Left lung (tissue), 10 donors: ENCODE results near the gene TMEM181. TPM values are rescaled to one million over a fixed set of nuclear protein-coding genes. Genes with fewer than 3 reads are reported as not detected.

Experiments used
- ATAC-seq: fragments of 200-7000 bp; cut with Tn5 transposase; one replicate; pipeline ENCODE4 v1.9.1; 2020; ENCODE audit warnings: moderate library complexity
- DNase-seq, 4 donors: peaks; one replicate each; pipeline ENCODE4 v3.0.0-alpha.2; 2013 to 2020
- H3K27ac ChIP-seq, 2 donors: fragments of 200-600 bp; sonication (generic) in 1 of 2; one replicate each; pipeline versions ENCODE4 v1.5.0 to v1.8.0; 2020 to 2021
- H3K27me3 ChIP-seq, 2 donors: fragments of 200-600 bp; sonication (generic) in 1 of 2; one replicate each; pipeline versions ENCODE4 v1.5.0 to v1.8.0; 2020 to 2021
- H3K36me3 ChIP-seq, 2 donors: fragments of 200-600 bp; sonication (generic) in 1 of 2; one replicate each; pipeline versions ENCODE4 v1.5.0 to v1.8.0; 2020 to 2021
- H3K4me1 ChIP-seq, 2 donors: fragments of 200-600 bp; one replicate each; pipeline ENCODE4 v1.8.0; 2021
- H3K4me3 ChIP-seq, 2 donors: fragments of 200-600 bp; sonication (generic) in 1 of 2; one replicate each; pipeline versions ENCODE4 v1.5.0 to v1.8.0; 2020 to 2021; ENCODE audit warnings: mild to moderate bottlenecking in 1 of 2
- H3K9me3 ChIP-seq, 2 donors: fragments of 200-600 bp; sonication (generic) in 1 of 2; one replicate each; pipeline versions ENCODE4 v1.5.0 to v1.8.0; 2020 to 2021
- intact Hi-C, 2 donors: fragments of 100-400 bp; cut with DNase I; formaldehyde crosslinking; loops; one replicate each; pipeline versions ENCODE4 v1.11.2 to v1.14.2; 2022
- polyA plus RNA-seq, 6 donors: library from polyadenylated mRNA; unstranded; fragments of 120-200 nt; gene quantifications; one replicate each; pipeline ENCODE4 v1.2.1, GENCODE V29; 2013; ENCODE audit not compliant: insufficient read length in 6 of 6
- total RNA-seq, 2 donors: library from RNA; stranded (reverse); fragmentation: NEBNext Ultra II Directional; extraction: Animal tissue kit (Norgen Biotek cat#: 25700); gene quantifications; one replicate each; pipeline ENCODE4 v1.2.1, GENCODE V29; 2021
- TF ChIP-seq, protein P1 (sequence below), 2 donors: fragments of 200-600 bp; sonication (generic) in 1 of 2; IDR thresholded peaks; one replicate each; pipeline versions ENCODE4 v1.5.0 to v1.8.0; 2021; ENCODE audit warnings: antibody characterized with exemption in 2 of 2
- donor health status: DM: no; HTN: yes; CAD: no.
- donor health status: DM: no; HTN: no; CAD: no.

TMEM181 gene
- total and polyA plus RNA-seq, 8 donors: 29.9 to 37.0 (median 31.4) TPM

DNA sequence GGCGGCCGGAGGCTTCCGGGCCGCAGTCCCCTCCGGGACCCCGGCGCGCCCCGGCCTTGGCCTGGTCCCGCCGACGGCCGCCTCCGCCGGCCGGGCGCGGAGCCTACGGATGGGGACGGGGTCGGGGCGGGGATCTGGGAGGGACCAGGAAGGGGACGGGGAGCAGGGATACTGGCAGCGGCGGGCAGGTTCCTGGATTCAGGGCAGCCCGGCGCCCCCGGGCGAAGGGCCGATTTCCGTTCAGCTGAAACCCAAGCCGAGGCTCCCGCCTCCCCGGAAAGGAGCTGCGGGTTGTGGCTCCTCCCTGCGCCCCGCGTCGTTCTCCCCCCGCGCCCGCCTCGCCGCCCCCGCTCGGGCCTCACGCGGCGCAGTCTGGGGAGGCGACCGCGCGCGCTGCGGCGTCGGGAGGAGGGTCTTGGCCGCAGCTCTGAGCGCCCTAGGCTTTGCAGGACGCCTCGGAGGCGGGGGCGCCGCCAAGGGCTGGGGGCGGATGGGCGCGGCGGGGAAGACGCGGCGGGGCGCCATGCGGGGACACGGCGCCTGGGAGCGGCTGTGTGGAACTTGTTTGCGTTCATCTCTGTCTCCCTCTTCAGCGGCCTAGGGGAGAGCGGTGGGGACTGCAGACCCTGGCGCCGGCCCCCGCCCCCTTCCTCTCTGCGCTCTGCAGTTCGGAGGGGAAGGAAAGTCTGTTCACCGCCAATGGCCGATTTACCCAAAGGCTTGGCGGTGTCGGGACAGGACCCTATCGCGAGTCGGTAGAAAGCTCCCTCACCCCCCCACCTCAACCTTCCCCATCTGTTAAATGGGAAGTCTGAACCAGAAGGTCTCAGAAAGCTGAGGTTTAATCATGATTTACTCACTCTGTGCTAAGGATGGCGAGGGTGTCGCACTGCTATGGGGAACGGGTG lies 22.7 kb upstream of the TMEM181 start:
- ATAC-seq: peak; percentile 62
- H3K4me1 ChIP-seq: peaks cover 0 to 20% of the 10 kb centered on the region in 2 donors
- TF ChIP-seq, protein P1, sequence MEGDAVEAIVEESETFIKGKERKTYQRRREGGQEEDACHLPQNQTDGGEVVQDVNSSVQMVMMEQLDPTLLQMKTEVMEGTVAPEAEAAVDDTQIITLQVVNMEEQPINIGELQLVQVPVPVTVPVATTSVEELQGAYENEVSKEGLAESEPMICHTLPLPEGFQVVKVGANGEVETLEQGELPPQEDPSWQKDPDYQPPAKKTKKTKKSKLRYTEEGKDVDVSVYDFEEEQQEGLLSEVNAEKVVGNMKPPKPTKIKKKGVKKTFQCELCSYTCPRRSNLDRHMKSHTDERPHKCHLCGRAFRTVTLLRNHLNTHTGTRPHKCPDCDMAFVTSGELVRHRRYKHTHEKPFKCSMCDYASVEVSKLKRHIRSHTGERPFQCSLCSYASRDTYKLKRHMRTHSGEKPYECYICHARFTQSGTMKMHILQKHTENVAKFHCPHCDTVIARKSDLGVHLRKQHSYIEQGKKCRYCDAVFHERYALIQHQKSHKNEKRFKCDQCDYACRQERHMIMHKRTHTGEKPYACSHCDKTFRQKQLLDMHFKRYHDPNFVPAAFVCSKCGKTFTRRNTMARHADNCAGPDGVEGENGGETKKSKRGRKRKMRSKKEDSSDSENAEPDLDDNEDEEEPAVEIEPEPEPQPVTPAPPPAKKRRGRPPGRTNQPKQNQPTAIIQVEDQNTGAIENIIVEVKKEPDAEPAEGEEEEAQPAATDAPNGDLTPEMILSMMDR (IDR thresholded peaks at IDR 0.05): no peak

GRCh38 chr6:158538741-158539140 lies 21.1 kb upstream of the TMEM181 start:
- Histone ChIP-seq H3K27me3 (peaks cover 11 to 59% of the 10 kb centered on the region in 2 donors), H3K36me3 (no peaks in the 10 kb centered on the region), H3K4me3 (no peak overlapping the region), H3K27ac (no peak overlapping the region), H3K9me3 (no peaks in the 10 kb centered on the region), H3K4me1 (peaks cover 0 to 20% of the 10 kb centered on the region in 2 donors)
- DNase-seq (no peak), ATAC-seq (no peak)
- TF ChIP-seq, protein P1 (IDR thresholded peaks at IDR 0.05): no peak
- intact Hi-C loops: no loop called here

More for the DNA sequence above, 22.7 kb upstream of the TMEM181 start:
- Histone ChIP-seq H3K4me3 (peak overlapping the region; percentile 53 to 58), H3K9me3 (no peaks in the 10 kb centered on the region), H3K27me3 (peaks cover 11 to 64% of the 10 kb centered on the region in 2 donors), H3K36me3 (no peaks in the 10 kb centered on the region), H3K27ac (peak overlapping the region in 1 of 2 donors; percentile 59)
- intact Hi-C loops: no loop called here
- peak in 2 of 4 donors; percentile 49 to 60 for DNase-seq

- no peak overlapping the region for H3K27ac ChIP-seq
- H3K9me3 ChIP-seq: no peaks in the 10 kb centered on the region
- DNase-seq: peak in 1 of 4 donors; percentile 36
- H3K36me3 ChIP-seq: no peaks in the 10 kb centered on the region
- TF ChIP-seq, protein P1 (IDR thresholded peaks at IDR 0.05): no peak
- no peak overlapping the region for H3K4me3 ChIP-seq
- ATAC-seq: no peak
- peaks cover 11 to 57% of the 10 kb centered on the region in 2 donors for H3K27me3 ChIP-seq
- H3K4me1 ChIP-seq: peaks cover 0 to 20% of the 10 kb centered on the region in 2 donors
- intact Hi-C loops: no loop called here
Observed at GRCh38 chr6:158539413-158539812, 20.5 kb upstream of the TMEM181 start.

- ATAC-seq: no peak
- no peaks in the 10 kb centered on the region for H3K9me3 ChIP-seq
- no peak overlapping the region for H3K27ac ChIP-seq
- no peaks in the 10 kb centered on the region for H3K36me3 ChIP-seq
- H3K27me3 ChIP-seq: peaks cover 11 to 52% of the 10 kb centered on the region in 2 donors
- intact Hi-C loops: no loop called here
- DNase-seq: no peak
- TF ChIP-seq, protein P1 (IDR thresholded peaks at IDR 0.05): no peak
- H3K4me1 ChIP-seq: peaks cover 0 to 20% of the 10 kb centered on the region in 2 donors
- H3K4me3 ChIP-seq: no peak overlapping the region
Observed at GRCh38 chr6:158539881-158540280, 20.0 kb upstream of the TMEM181 start.

- TF ChIP-seq, protein P1 (IDR thresholded peaks at IDR 0.05): no peak
- DNase-seq: no peak
- Histone ChIP-seq H3K4me3 (no peak overlapping the region), H3K27me3 (peaks cover 0 to 14% of the 10 kb centered on the region in 2 donors), H3K27ac (no peak overlapping the region), H3K4me1 (no peaks in the 10 kb centered on the region), H3K36me3 (no peaks in the 10 kb centered on the region), H3K9me3 (no peaks in the 10 kb centered on the region)
- intact Hi-C loops: no loop called here
- no peak for ATAC-seq
Observed at GRCh38 chr6:158543606-158544185, 16.2 kb upstream of the TMEM181 start.
